Endothelial cell of umbilical vein (primary cell): ENCODE data around the gene TYW1.
"Not testable (repeated sequence)": the region's sequence is repeated elsewhere in the genome, so short reads cannot be mapped to it uniquely, and the experiment has no call there.

Source experiments
- CTCF ChIP-seq, 2 donors: IDR thresholded peaks; 1 replicate in 1 of 2; 2 replicates in 1 of 2; pipeline ENCODE4 v1.5.1; 2011; ENCODE audit warnings: low read length in 2 of 2, mild to moderate bottlenecking in 2 of 2, moderate library complexity in 2 of 2, control low read depth in 1 of 2, inconsistent platforms in 1 of 2, low read depth in 1 of 2; ENCODE audit not compliant: insufficient read depth in 1 of 2; ENCODE audit errors: extremely low read depth in 1 of 2
- EZH2 ChIP-seq: IDR thresholded peaks from 2 replicates; pipeline ENCODE4 v1.6.1; 2012; ENCODE audit warnings: borderline replicate concordance, low read depth, mild to moderate bottlenecking, moderate library complexity, low read length, inconsistent platforms; ENCODE audit not compliant: severe bottlenecking
- FOS ChIP-seq: IDR thresholded peaks from 2 replicates; pipeline ENCODE4 v1.6.1; 2011; ENCODE audit warnings: mild to moderate bottlenecking, low read length, moderate library complexity, borderline replicate concordance; ENCODE audit not compliant: insufficient read depth
- GATA2 ChIP-seq: IDR thresholded peaks from 2 replicates; pipeline ENCODE4 v1.7.0; 2011; ENCODE audit warnings: low read depth, mild to moderate bottlenecking, moderate library complexity, mixed read lengths, low read length; ENCODE audit not compliant: insufficient read length, insufficient read depth
- JUN ChIP-seq: IDR thresholded peaks from 2 replicates; pipeline ENCODE4 v1.6.1; 2011; ENCODE audit warnings: borderline replicate concordance, low read depth; ENCODE audit not compliant: insufficient read length, insufficient read depth
- MAX ChIP-seq: IDR thresholded peaks from 2 replicates; pipeline ENCODE4 v1.6.1; 2011; ENCODE audit not compliant: insufficient read depth, insufficient read length
- MYC ChIP-seq: IDR thresholded peaks from one replicate; pipeline ENCODE4 v1.6.1; 2011; ENCODE audit warnings: mild to moderate bottlenecking, low read depth, low read length
- POLR2A ChIP-seq: IDR thresholded peaks from 2 replicates; pipeline ENCODE4 v1.6.1; 2012; ENCODE audit warnings: low read depth, mild to moderate bottlenecking, control low read depth, low read length
- POLR2AphosphoS5 ChIP-seq: IDR thresholded peaks from 2 replicates; pipeline ENCODE4 v1.6.1; 2012; ENCODE audit warnings: low read depth, mild to moderate bottlenecking, control low read depth, low read length, moderate library complexity; ENCODE audit not compliant: insufficient read depth

- TF ChIP-seq CTCF (IDR thresholded peaks at IDR 0.05; ENCODE audit: extremely low read depth in 1 of 2, insufficient read depth in 1 of 2, low read depth in 1 of 2, low read length in 2 of 2); POLR2A; EZH2; POLR2AphosphoS5; MAX; JUN; MYC; FOS; GATA2: not testable (repeated sequence)
Observed at GRCh38 chr7:67163285-67163684, 166.7 kb downstream of the TYW1 start.
